H7 (cell line): ENCODE results near the gene SYNE2. TPM values are rescaled to one million over a fixed set of nuclear protein-coding genes. Genes with fewer than 3 reads are reported as not detected.

Experiments used
- DNase-seq: peaks from one replicate; pipeline ENCODE4 v3.0.0; 2012
- H3K27me3 ChIP-seq: 2 replicates; pipeline ENCODE4 v1.6.0; 2011; ENCODE audit warnings: mild to moderate bottlenecking, low read length; ENCODE audit not compliant: control insufficient read depth, insufficient read depth
- H3K36me3 ChIP-seq: replicated peaks from 2 replicates; pipeline ENCODE4 v1.5.1; 2011; ENCODE audit warnings: low read length; ENCODE audit not compliant: control insufficient read depth, insufficient read depth
- H3K4me3 ChIP-seq: 2 replicates; pipeline ENCODE4 v1.5.1; 2011; ENCODE audit warnings: low read depth, mild to moderate bottlenecking, control low read depth, low read length, moderate library complexity; ENCODE audit not compliant: insufficient read depth
- total RNA-seq: library from RNA; depleted of rRNA; stranded (reverse); fragments of >200 nt; shearing (Covaris generic); gene quantifications from 2 replicates; pipeline ENCODE4 v1.2.3, GENCODE V29; 2014

The SYNE2 gene
- total RNA-seq, 1 experiment from 2014 or later: 35.3 TPM

GRCh38 chr14:64119500-64119899 lies 266.7 kb downstream of the SYNE2 start:
- H3K4me3 ChIP-seq: no peak overlapping the region
- H3K36me3 ChIP-seq: peaks cover 4% of the 10 kb centered on the region
- no peak for DNase-seq

GRCh38 chr14:64119980-64120379 lies 267.2 kb downstream of the SYNE2 start:
- H3K36me3 ChIP-seq: peaks cover 4% of the 10 kb centered on the region
- no peaks in the 10 kb centered on the region for H3K27me3 ChIP-seq
- no peak for DNase-seq
- H3K4me3 ChIP-seq: no peak overlapping the region

More at GRCh38 chr14:64119500-64119899, 266.7 kb downstream of the SYNE2 start:
- no peaks in the 10 kb centered on the region for H3K27me3 ChIP-seq

- DNase-seq: no peak
- Histone ChIP-seq H3K36me3 (peaks cover 9% of the 10 kb centered on the region), H3K4me3 (no peak overlapping the region), H3K27me3 (no peaks in the 10 kb centered on the region)
These were observed 270.5 kb downstream of the SYNE2 start for GRCh38 chr14:64123241-64123822.

- H3K27me3 ChIP-seq: no peaks in the 10 kb centered on the region
- H3K36me3 ChIP-seq: peaks cover 12% of the 10 kb centered on the region
- no peak overlapping the region for H3K4me3 ChIP-seq
- DNase-seq: no peak
These were observed 272.5 kb downstream of the SYNE2 start for GRCh38 chr14:64125270-64125669.

GRCh38 chr14:64126548-64126947 lies 273.7 kb downstream of the SYNE2 start:
- no peaks in the 10 kb centered on the region for H3K27me3 ChIP-seq
- H3K36me3 ChIP-seq: peaks cover 12% of the 10 kb centered on the region
- no peak for DNase-seq
- H3K4me3 ChIP-seq: no peak overlapping the region

- Histone ChIP-seq H3K27me3 (no peaks in the 10 kb centered on the region), H3K4me3 (no peak overlapping the region), H3K36me3 (peaks cover 5% of the 10 kb centered on the region)
- DNase-seq: peak; percentile 33
These were observed 285.0 kb downstream of the SYNE2 start for GRCh38 chr14:64137657-64138290.

GRCh38 chr14:64147126-64147790 lies 294.5 kb downstream of the SYNE2 start:
- H3K27me3 ChIP-seq: no peaks in the 10 kb centered on the region
- no peak overlapping the region for H3K4me3 ChIP-seq
- DNase-seq: no peak
- peaks cover 4% of the 10 kb centered on the region for H3K36me3 ChIP-seq

GRCh38 chr14:64149921-64150320 lies 297.1 kb downstream of the SYNE2 start:
- no peak for DNase-seq
- Histone ChIP-seq H3K4me3 (no peak overlapping the region), H3K36me3 (peaks cover 5% of the 10 kb centered on the region; the same call in 1 of the 2 replicates), H3K27me3 (no peaks in the 10 kb centered on the region)

- H3K4me3 ChIP-seq: no peak overlapping the region
- H3K27me3 ChIP-seq: no peaks in the 10 kb centered on the region
- no peak for DNase-seq
- no peaks in the 10 kb centered on the region for H3K36me3 ChIP-seq
These were observed 305.8 kb downstream of the SYNE2 start for GRCh38 chr14:64158608-64159007.

- Histone ChIP-seq H3K36me3 (no peaks in the 10 kb centered on the region), H3K27me3 (no peaks in the 10 kb centered on the region), H3K4me3 (no peak overlapping the region)
- DNase-seq: peak; percentile 14
These were observed 306.8 kb downstream of the SYNE2 start for GRCh38 chr14:64159588-64159987.

GRCh38 chr14:64170181-64170580 lies 317.4 kb downstream of the SYNE2 start:
- no peak for DNase-seq
- peaks cover 1% of the 10 kb centered on the region for H3K36me3 ChIP-seq
- no peaks in the 10 kb centered on the region for H3K27me3 ChIP-seq
- H3K4me3 ChIP-seq: no peak overlapping the region

GRCh38 chr14:64174922-64175782 lies 322.3 kb downstream of the SYNE2 start:
- Histone ChIP-seq H3K36me3 (peaks cover under 1% of the 10 kb centered on the region; the same call in 1 of the 2 replicates), H3K4me3 (no peak overlapping the region), H3K27me3 (no peaks in the 10 kb centered on the region)
- DNase-seq: no peak

- DNase-seq: no peak
These were observed 323.5 kb downstream of the SYNE2 start for GRCh38 chr14:64176330-64176729.

GRCh38 chr14:64178814-64179213 lies 326.0 kb downstream of the SYNE2 start:
- no peak overlapping the region for H3K4me3 ChIP-seq
- H3K36me3 ChIP-seq: no peaks in the 10 kb centered on the region
- DNase-seq: no peak
- H3K27me3 ChIP-seq: no peaks in the 10 kb centered on the region

More at GRCh38 chr14:64176330-64176729, 323.5 kb downstream of the SYNE2 start:
- no peaks in the 10 kb centered on the region; the same call in 1 of the 2 replicates for H3K36me3 ChIP-seq
- H3K4me3 ChIP-seq: no peak overlapping the region
- no peaks in the 10 kb centered on the region for H3K27me3 ChIP-seq
